K562 (cell line): Measurements from ENCODE around the gene ELP5. TPM values are rescaled to one million over a fixed set of nuclear protein-coding genes. Genes with fewer than 3 reads are reported as not detected.

Source experiments
- CBX8 ChIP-seq: fragments of 200-600 bp; sonication (generic); IDR thresholded peaks from 2 replicates; pipeline ENCODE4 v1.6.1; 2012; ENCODE audit warnings: borderline replicate concordance, mixed run types, low read depth, mild to moderate bottlenecking, moderate library complexity, mixed read lengths, low read length, control low read depth, inconsistent platforms; ENCODE audit not compliant: poor library complexity, severe bottlenecking; ENCODE audit errors: extremely low read depth
- CUX1 ChIP-seq: fragments of 200-800 bp; sonication (Bioruptor generic); IDR thresholded peaks from 2 replicates; pipeline ENCODE4 v1.6.1; 2016; ENCODE audit warnings: missing genetic modification characterization, missing compliant biosample characterization
- GATA2 ChIP-seq: sonication (generic); formaldehyde crosslinking; IDR thresholded peaks from 2 replicates; pipeline ENCODE4 v1.4.0; 2020; ENCODE audit warnings: mild to moderate bottlenecking, missing genetic modification reagents
- HMGN3 ChIP-seq: IDR thresholded peaks from 2 replicates; pipeline ENCODE4 v1.6.1; 2011; ENCODE audit warnings: borderline replicate concordance, low read depth, mild to moderate bottlenecking, mixed read lengths, low read length; ENCODE audit not compliant: insufficient read length; ENCODE audit errors: extremely low read depth
- HNRNPLL ChIP-seq: fragments of 200-400 bp; formaldehyde crosslinking; IDR thresholded peaks from 2 replicates; pipeline ENCODE4 v1.6.1; 2017; ENCODE audit warnings: low read length, low read depth, mild to moderate bottlenecking; ENCODE audit not compliant: poor library complexity, severe bottlenecking
- IRF1 ChIP-seq: sonication (generic); formaldehyde crosslinking; IDR thresholded peaks from 2 replicates; pipeline ENCODE4 v1.8.0; 2022; ENCODE audit warnings: missing genetic modification reagents, mild to moderate bottlenecking, borderline replicate concordance
- NELFE ChIP-seq: IDR thresholded peaks from 2 replicates; pipeline ENCODE4 v1.6.1; 2011; ENCODE audit warnings: mild to moderate bottlenecking; ENCODE audit not compliant: insufficient read depth, insufficient read length
- NR1H2 ChIP-seq: sonication (generic); formaldehyde crosslinking; IDR thresholded peaks from 2 replicates; pipeline ENCODE4 v1.4.0; 2020; ENCODE audit warnings: mild to moderate bottlenecking, missing genetic modification reagents
- POLR2G ChIP-seq: fragments of 200-400 bp; formaldehyde crosslinking; IDR thresholded peaks from 2 replicates; pipeline ENCODE4 v1.6.1; 2017; ENCODE audit warnings: low read depth, mild to moderate bottlenecking, antibody characterized with exemption, low read length, moderate library complexity
- PRDM10 ChIP-seq: fragments of 450-650 bp; IDR thresholded peaks from 2 replicates; pipeline ENCODE4 v1.6.1; 2018; ENCODE audit not compliant: partially characterized antibody
- RHOXF2B ChIP-seq: fragments of 250-450 bp; sonication (Bioruptor Pico); conservative IDR thresholded peaks from 2 replicates; pipeline ENCODE4 v1.5.1; 2021
- SRSF7 ChIP-seq: fragments of 200-400 bp; formaldehyde crosslinking; optimal IDR thresholded peaks from 2 replicates; pipeline ENCODE3; 2017; ENCODE audit warnings: mild to moderate bottlenecking, low read depth, low read length
- SUPT5H ChIP-seq: fragments of 450-650 bp; IDR thresholded peaks from 2 replicates; pipeline ENCODE4 v1.6.1; 2016
- ZBTB1 ChIP-seq: sonication (generic); formaldehyde crosslinking; IDR thresholded peaks from 2 replicates; pipeline ENCODE4 v1.8.1; 2023; ENCODE audit warnings: missing genetic modification reagents, low read depth, mild to moderate bottlenecking, borderline replicate concordance
- ZBTB8A ChIP-seq: fragments of 450-650 bp; IDR thresholded peaks from 2 replicates; pipeline ENCODE4 v1.6.1; 2018; ENCODE audit warnings: mild to moderate bottlenecking, moderate library complexity; ENCODE audit not compliant: partially characterized antibody
- ZNF197 ChIP-seq: fragments of 200-800 bp; sonication (Bioruptor generic); IDR thresholded peaks from 2 replicates; pipeline ENCODE4 v1.6.1; 2016; ENCODE audit warnings: low read depth, missing genetic modification characterization, missing compliant biosample characterization
- ZNF75A ChIP-seq: fragments of 450-650 bp; formaldehyde crosslinking; IDR thresholded peaks from 2 replicates; pipeline ENCODE4 v1.4.0; 2020; ENCODE audit warnings: mild to moderate bottlenecking
- polyA plus RNA-seq, 8 experiments: library from polyadenylated mRNA; depleted of rRNA in 4 of 8; stranded (reverse) in 5 of 8; unstranded in 3 of 8; fragments of >200 nt; fragmentation: Nextera tagmentation in 2 of 8; fragmentation: Illumina TruSeq in 1 of 8; extraction: Ambion mirVana in 2 of 8; extraction: Trizol in 1 of 8; gene quantifications; 2 replicates each; pipeline versions ENCODE4 v1.2.1 to v1.2.3, GENCODE V29; 2011 to 2014; ENCODE audit warnings: inconsistent platforms in 1 of 8, missing spikeins in 1 of 8
- total RNA-seq, 7 experiments: library from RNA; depleted of rRNA in 6 of 7; stranded (reverse); fragments of >200 nt in 6 of 7; fragmentation: Illumina TruSeq in 2 of 7; extraction: Trizol in 2 of 7; gene quantifications; 2 replicates each; pipeline versions ENCODE4 v1.2.1 to v1.2.3, GENCODE V29; 2011 to 2021; ENCODE audit warnings: low replicate concordance in 1 of 7

The ELP5 gene
- total and polyA plus RNA-seq, 9 of the 15 experiments (the other 6 are each of a cell fraction or from before 2014, with no cell fraction given): 25.7 to 77.9 (median 52.9) TPM

GRCh38 chr17:7280519-7281073 lies 28.6 kb downstream of the ELP5 start (continued):
- TF ChIP-seq IRF1 (CRISPR knock-in tag) (no peak), ZBTB1 (CRISPR knock-in tag) (no peak), NELFE (no peak), GATA2 (CRISPR knock-in tag) (no peak), CBX8 (no peak), ZNF197 (CRISPR knock-in tag) (no peak), PRDM10 (peak; percentile 41), SUPT5H (0 out of 2 replicates have a peak, but pooled peaks have one; percentile 43), HMGN3 (no peak), ZBTB8A (no peak), RHOXF2B (CRISPR knock-in tag) (no peak), CUX1 (CRISPR knock-in tag) (no peak), ZNF75A (no peak), NR1H2 (CRISPR knock-in tag) (no peak), POLR2G (peak; percentile 77), SRSF7 (no peak), HNRNPLL (no peak)
